GM12892 (cell line): ENCODE measurements around the gene UBAP2L.

ENCODE experiments used
- POLR2A ChIP-seq: IDR thresholded peaks from 2 replicates; pipeline ENCODE4 v1.6.1; 2011; ENCODE audit warnings: low read depth, low read length, control low read depth
- POLR2AphosphoS5 ChIP-seq: IDR thresholded peaks from 2 replicates; pipeline ENCODE4 v1.6.1; 2011; ENCODE audit warnings: low read depth, low read length, control low read depth

DNA sequence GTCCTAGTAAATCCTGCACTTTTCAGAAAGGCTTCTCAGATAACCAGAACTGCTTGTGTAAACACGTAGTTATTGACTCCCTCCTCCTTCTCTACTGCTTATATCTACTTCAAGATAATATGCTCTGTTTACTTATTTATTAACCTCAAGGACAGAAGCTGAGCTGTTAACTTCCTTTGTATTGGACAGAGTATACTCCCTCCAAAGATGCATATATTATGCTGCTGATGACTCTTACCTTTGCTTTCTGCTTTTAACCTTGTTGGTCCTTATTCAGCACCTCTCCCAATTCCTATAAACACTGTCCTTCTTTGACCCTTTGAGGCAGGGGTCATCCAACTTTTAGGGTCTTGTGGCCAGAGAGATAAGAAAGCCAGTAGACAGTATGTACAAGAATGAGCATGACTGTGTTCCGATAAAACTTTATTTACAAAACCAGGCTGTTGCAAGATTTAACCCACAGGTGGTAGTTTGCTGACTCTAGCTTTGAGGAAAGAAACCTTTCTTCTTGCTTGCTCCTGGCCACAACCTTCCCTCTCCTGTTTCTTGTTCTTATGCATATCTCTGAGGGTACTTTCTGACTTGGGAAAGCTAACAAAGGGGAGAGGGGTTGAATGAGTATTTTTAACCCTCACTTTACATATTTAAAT lies 33.8 kb upstream of the UBAP2L start:
- TF ChIP-seq POLR2A (no peak), POLR2AphosphoS5 (no peak)
